NCI-H187 (cell line): Measurements from ENCODE around the gene CAPZA3.
"Not testable (repeated sequence)": the region's sequence is repeated elsewhere in the genome, so short reads cannot be mapped to it uniquely, and the experiment has no call there.

Source experiments
- DNase-seq, 2 experiments: peaks; one replicate each; lab custom pipeline; 2025; lab: John Stamatoyannopoulos, UW

CAPZA3 gene, protein sequence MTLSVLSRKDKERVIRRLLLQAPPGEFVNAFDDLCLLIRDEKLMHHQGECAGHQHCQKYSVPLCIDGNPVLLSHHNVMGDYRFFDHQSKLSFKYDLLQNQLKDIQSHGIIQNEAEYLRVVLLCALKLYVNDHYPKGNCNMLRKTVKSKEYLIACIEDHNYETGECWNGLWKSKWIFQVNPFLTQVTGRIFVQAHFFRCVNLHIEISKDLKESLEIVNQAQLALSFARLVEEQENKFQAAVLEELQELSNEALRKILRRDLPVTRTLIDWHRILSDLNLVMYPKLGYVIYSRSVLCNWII

GRCh38 chr12:18737819-18738218, at the start of gene CAPZA3, which contains the start of gene PLCZ1:
TSS of gene CAPZA3 (plus strand) at chr12:18738119. CDS start at chr12:18738269, 150 bp downstream.
TSS of gene PLCZ1 (minus strand) at chr12:18738012. CDS start at chr12:18737371, 641 bp downstream.
- no peak for DNase-seq

DNA sequence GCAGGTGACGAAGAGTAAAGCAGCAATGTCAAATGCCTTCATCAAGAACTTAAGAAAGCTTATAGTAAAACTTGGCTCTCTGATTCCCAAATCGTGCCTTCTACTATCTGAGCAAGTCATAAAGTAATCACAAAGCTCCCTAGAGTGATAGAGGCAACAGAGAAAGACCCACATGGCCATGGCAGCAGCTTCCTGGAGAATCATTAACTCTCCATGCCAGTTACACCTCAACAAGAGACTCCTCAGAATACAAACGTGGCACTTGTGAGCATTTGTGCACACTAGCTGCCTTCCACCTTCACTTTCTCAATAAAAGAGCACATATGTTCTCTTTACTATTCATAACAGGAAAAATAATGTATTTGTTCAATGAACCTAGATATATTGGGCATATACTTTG, 48.1 kb upstream of the CAPZA3 start:
- no peak for DNase-seq

- DNase-seq, result no peak
Measured at GRCh38 chr12:18690653-18691052, 47.3 kb upstream of the CAPZA3 start.

- not testable (repeated sequence) for DNase-seq
Measured at GRCh38 chr12:18693986-18694385, 43.9 kb upstream of the CAPZA3 start.

GRCh38 chr12:18696971-18697602, 40.8 kb upstream of the CAPZA3 start:
- DNase-seq, result no peak

DNA sequence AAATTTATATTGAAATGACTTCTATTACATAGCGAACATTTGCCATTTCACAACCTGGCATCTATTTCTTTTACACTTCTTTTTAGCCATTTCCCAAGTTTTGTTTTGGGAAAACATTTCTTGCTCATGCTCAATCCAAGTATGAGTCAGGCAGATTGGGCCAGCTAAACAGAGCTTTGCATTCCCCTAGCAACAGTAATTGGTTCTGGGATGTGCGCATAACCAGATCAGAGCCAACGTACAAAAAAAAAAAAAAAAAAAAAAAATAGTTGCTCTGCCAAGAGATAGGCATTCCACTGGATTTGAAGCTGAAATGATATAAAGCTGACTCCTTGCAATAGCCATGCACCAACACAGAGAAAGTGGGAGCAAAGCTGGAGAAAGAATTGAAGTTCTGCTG, 37.6 kb upstream of the CAPZA3 start:
- no peak for DNase-seq

GRCh38 chr12:18703321-18703720, 34.6 kb upstream of the CAPZA3 start:
- no peak for DNase-seq

- no peak for DNase-seq
Measured at GRCh38 chr12:18703911-18704310, 34.0 kb upstream of the CAPZA3 start.

DNA sequence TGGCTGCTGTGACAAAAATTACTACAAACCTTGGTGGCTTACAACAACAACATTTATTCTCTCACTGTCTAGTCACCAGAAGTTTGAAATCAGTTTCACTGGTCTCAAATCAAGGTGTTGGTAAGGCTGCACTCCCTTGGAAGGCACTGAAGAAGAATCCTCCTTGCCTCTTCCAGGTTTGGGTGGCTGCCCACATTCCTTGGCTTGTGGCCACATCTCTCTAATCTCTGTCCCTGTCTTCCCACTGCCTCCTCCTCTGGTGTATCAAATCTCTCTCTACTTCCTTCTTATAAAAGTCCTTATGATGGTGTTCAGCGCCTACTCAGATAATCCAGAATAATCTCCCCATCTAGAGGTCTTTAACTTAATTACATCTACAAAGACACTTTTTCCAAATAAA, 31.1 kb upstream of the CAPZA3 start:
- no peak for DNase-seq

- DNase-seq, result no peak
Measured at GRCh38 chr12:18716236-18716635, 21.7 kb upstream of the CAPZA3 start.

GRCh38 chr12:18718462-18718861, 19.5 kb upstream of the CAPZA3 start:
- no peak for DNase-seq

GRCh38 chr12:18719922-18720510, 17.9 kb upstream of the CAPZA3 start:
- no peak for DNase-seq

DNA sequence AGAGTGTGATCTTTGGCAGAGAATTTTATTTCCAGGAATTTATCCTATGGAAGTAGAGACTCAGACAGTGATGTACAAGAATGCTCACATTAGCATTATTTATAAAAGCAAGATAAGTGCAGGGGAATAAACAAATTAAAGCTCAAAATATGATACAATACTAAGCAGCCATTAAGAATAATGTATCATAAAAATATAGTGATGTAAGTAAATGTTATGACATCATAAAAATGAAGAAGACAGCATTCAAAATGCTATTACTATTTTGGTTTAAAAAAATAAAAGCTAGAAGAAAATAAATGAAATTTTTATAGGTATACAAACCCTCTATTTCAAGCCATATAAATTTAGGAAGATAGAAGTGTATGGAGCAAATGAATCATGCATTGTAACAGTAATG, 17.2 kb upstream of the CAPZA3 start:
- no peak for DNase-seq

- DNase-seq, result no peak
Measured at GRCh38 chr12:18721452-18721851, 16.5 kb upstream of the CAPZA3 start.

DNA sequence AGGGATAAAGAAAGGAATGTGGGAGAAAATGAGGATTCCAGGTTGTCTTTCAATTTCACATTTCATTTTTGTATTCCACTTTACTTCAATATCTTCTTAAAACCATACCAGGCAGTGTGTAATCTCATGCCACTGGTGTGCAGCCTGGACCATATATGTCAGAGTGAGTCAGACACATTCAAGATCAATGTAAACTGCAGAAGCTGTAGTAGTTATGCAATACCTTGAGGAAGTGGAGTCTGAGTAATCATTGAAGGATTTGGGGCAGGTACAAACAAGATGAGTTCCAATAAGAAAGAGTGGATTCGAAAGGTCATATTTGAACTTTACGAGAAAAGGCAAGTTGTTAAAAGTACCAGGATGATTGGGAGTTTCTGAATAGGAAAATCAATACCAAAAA, 14.2 kb upstream of the CAPZA3 start:
- DNase-seq, result no peak

DNA sequence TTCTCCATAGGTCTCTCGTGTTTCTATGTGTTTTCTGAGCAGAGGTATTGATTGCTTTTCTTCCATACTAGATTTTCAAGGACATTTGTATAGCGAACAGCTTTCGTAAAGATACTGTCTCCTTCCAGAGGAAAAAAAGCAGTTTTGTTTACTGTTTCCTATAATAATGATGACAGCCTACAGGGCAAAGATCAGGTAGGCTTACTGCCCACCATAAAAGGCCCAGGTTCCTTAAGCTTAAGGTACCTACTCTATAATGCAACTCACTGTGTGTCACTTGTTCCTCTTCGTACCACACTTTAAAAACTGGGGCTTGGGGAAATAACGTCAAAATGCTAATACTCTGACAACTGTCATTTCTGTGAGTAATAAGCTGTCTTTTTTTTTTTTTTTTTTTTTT, 6.8 kb upstream of the CAPZA3 start:
- DNase-seq, result no peak

- DNase-seq, result no peak
Measured at GRCh38 chr12:18747895-18748294, 10.0 kb downstream of the CAPZA3 start.

DNA sequence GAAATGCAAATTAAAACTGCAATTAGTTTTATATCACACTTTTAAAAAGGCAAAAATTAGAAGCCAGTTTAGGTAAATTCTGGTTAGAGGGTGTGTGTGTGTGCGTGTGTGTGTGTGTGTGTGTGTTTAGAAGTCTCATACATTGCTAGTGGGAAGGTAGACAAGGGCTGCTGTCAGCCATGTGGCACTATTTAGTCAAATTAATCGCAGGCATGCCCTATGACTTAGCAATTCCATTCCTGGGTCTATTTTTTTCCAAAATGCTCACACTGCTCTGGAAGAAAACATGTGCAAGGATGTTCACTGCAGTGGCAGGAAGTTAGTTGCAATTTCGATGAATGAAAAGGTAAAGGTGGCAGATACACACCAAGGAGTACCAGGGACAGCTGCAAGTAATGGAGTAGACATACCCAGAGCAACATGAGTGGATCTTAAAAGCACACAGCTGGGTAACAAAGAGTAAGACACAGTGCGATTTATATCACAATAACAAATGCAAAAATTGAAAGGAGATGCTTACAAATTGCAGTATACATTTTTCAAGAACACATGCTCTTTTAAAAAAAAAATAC, 11.6 kb downstream of the CAPZA3 start:
- DNase-seq, result no peak

DNA sequence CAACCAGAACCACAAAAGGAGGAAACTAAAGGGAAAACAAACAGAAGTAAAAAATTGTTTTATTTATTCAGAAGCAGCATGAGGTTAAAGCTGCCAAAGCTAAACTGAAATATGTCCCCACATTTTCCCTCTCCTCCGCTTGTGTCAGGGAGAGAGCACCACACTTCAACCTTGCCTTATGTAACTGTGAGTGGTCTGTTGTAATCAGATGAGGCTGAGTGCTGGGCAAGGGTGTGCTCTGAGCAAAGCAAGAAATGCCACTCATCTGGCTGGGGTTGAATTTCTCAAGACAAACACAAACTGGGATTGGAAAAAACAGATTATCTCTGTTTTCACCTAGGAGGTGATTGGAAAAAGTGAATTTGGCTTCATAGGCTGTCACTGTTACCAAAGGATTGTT, 12.2 kb downstream of the CAPZA3 start:
- no peak for DNase-seq

DNA sequence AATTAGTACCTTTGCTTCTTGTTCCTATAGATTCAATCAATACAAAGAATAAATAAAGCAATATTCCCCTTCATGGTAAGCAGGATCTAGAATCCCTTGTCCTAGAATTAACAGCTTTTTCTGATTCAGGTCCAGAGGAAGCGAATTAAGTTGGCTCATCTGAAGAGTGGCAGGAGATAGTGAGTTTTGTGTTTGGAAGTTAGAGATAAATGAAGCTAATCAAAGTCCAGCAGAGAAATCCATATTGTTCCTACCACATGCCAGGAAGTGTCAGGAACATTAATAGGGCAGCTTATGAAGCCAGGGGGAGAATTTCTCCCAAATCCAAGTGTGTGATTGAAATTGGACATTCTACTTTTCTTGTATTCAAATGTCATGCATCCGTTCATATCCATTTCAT, 13.9 kb downstream of the CAPZA3 start:
- DNase-seq, result no peak

DNA sequence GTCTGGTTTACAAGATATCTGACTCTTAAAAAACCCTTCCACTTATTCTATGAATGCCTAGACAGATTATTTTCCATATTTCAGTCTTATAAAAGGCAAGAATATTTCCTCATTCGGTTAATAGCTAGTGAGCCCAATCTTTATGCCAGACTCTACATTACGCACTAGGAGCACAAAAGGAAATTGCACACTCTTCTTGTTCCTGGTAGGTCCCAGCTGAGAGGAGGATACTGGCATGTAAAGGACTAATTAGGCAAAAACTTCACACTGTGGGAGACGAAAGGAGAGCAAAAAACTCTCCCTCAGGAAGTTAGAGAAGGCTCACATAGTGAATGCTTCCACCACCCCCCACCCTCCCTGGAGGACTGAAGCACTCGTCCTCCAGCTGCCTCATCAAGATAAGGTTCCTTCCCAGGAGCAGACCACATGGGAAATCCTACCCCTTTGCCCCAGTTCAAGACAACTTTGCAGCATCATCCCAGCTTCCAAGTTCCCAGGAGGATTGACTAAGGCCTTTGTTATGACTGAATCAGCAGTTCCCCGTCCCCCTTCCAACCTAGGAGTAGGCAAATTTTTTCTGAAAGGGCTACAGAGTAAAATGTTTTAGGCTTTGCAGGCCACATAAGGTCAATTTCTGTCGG, 14.5 kb downstream of the CAPZA3 start:
- no peak for DNase-seq

- DNase-seq, result no peak
Measured at GRCh38 chr12:18752947-18753346, 15.0 kb downstream of the CAPZA3 start.
